Liver (tissue), 9 donors: ENCODE data around the gene SH3RF3. TPM values are rescaled to one million over a fixed set of nuclear protein-coding genes. Genes with fewer than 3 reads are reported as not detected.

ENCODE experiments used
- DNase-seq: peaks from one replicate; pipeline ENCODE4 v3.0.0-alpha.2; 2017; ENCODE audit warnings: low spot score
- H3K27ac ChIP-seq, 2 donors: one replicate each; pipeline ENCODE4 v1.7.0; 2013; ENCODE audit warnings: inconsistent platforms in 2 of 2, low read length in 2 of 2, control low read depth in 1 of 2, low read depth in 1 of 2, mild to moderate bottlenecking in 1 of 2
- H3K27me3 ChIP-seq, 4 donors: one replicate each; pipeline versions ENCODE4 v1.6.1 to v1.7.0; 2013; ENCODE audit warnings: low read length in 3 of 4, inconsistent platforms in 1 of 4, mild to moderate bottlenecking in 1 of 4, moderate library complexity in 1 of 4; ENCODE audit not compliant: control insufficient read depth in 4 of 4, insufficient read depth in 4 of 4
- H3K36me3 ChIP-seq, 4 donors: one replicate each; pipeline versions ENCODE4 v1.6.1 to v1.7.0; 2013; ENCODE audit warnings: low read length in 3 of 4, mild to moderate bottlenecking in 3 of 4, low read depth in 1 of 4, moderate library complexity in 1 of 4; ENCODE audit not compliant: control insufficient read depth in 4 of 4, insufficient read depth in 3 of 4
- H3K4me1 ChIP-seq, 4 donors: one replicate each; pipeline versions ENCODE4 v1.6.1 to v1.7.0; 2013; ENCODE audit warnings: low read length in 3 of 4, mild to moderate bottlenecking in 3 of 4, moderate library complexity in 1 of 4; ENCODE audit not compliant: control insufficient read depth in 4 of 4, insufficient read depth in 4 of 4
- H3K4me3 ChIP-seq, 3 donors: one replicate each; pipeline versions ENCODE4 v1.6.1 to v1.7.0; 2013; ENCODE audit warnings: low read length in 3 of 3, control low read depth in 1 of 3, low read depth in 1 of 3, mild to moderate bottlenecking in 1 of 3
- H3K9ac ChIP-seq, 2 donors: one replicate each; pipeline ENCODE4 v1.7.0; 2013; ENCODE audit warnings: low read length in 2 of 2, mild to moderate bottlenecking in 2 of 2, moderate library complexity in 2 of 2, control low read depth in 1 of 2, low read depth in 1 of 2
- H3K9me3 ChIP-seq, 4 donors: one replicate each; pipeline versions ENCODE4 v1.6.1 to v1.7.0; 2013; ENCODE audit warnings: low read length in 3 of 4; ENCODE audit not compliant: control insufficient read depth in 4 of 4
- EGR1 ChIP-seq, 2 donors: IDR thresholded peaks; 2 replicates each; pipeline ENCODE4 v1.6.1; 2016 to 2018; ENCODE audit warnings: antibody characterized with exemption in 2 of 2, low read depth in 2 of 2
- FOXA1 ChIP-seq: IDR thresholded peaks from 2 replicates; pipeline ENCODE4 v1.6.1; 2016; ENCODE audit warnings: antibody characterized with exemption
- FOXA2 ChIP-seq: IDR thresholded peaks from 2 replicates; pipeline ENCODE4 v1.6.1; 2016; ENCODE audit warnings: antibody characterized with exemption
- GABPA ChIP-seq, 2 donors: IDR thresholded peaks in 1 of 2; conservative IDR thresholded peaks in 1 of 2; 2 replicates each; pipeline ENCODE4 v1.6.1; 2016; ENCODE audit warnings: antibody characterized with exemption in 2 of 2, mild to moderate bottlenecking in 1 of 2, moderate library complexity in 1 of 2
- HNF4A ChIP-seq, 2 donors: conservative IDR thresholded peaks; 2 replicates each; pipeline ENCODE4 v1.6.1; 2016; ENCODE audit warnings: antibody characterized with exemption in 2 of 2, mild to moderate bottlenecking in 2 of 2
- HNF4G ChIP-seq: IDR thresholded peaks from 2 replicates; pipeline ENCODE4 v1.6.1; 2016; ENCODE audit warnings: antibody characterized with exemption
- JUND ChIP-seq, 2 donors: IDR thresholded peaks; 2 replicates each; pipeline ENCODE4 v1.6.1; 2016; ENCODE audit warnings: antibody characterized with exemption in 2 of 2
- NR2F2 ChIP-seq: IDR thresholded peaks from 2 replicates; pipeline ENCODE4 v1.6.1; 2016; ENCODE audit warnings: antibody characterized with exemption
- RAD21 ChIP-seq, 2 donors: IDR thresholded peaks; 2 replicates each; pipeline ENCODE4 v1.6.1; 2016; ENCODE audit warnings: antibody characterized with exemption in 2 of 2, mild to moderate bottlenecking in 2 of 2
- RXRA ChIP-seq, 2 donors: IDR thresholded peaks; 2 replicates each; pipeline ENCODE4 v1.6.1; 2017 to 2018; ENCODE audit warnings: antibody characterized with exemption in 2 of 2, mild to moderate bottlenecking in 1 of 2
- SP1 ChIP-seq: IDR thresholded peaks from 2 replicates; pipeline ENCODE4 v1.6.1; 2018; ENCODE audit warnings: antibody characterized with exemption, mild to moderate bottlenecking
- TAF1 ChIP-seq: conservative IDR thresholded peaks from 2 replicates; pipeline ENCODE4 v1.6.1; 2016; ENCODE audit warnings: antibody characterized with exemption, mild to moderate bottlenecking
- YY1 ChIP-seq: IDR thresholded peaks from 2 replicates; pipeline ENCODE4 v1.6.1; 2016; ENCODE audit warnings: antibody characterized with exemption, mild to moderate bottlenecking
- WGBS: extraction: QIAGEN DNeasy Blood & Tissue Kit; methylation state at CpG from one replicate; pipeline ENCODE4 v1.1.7; 2013; 5-methylcytosine and 5-hydroxymethylcytosine counted together
- polyA plus RNA-seq, 2 donors: library from polyadenylated mRNA; stranded (reverse) in 1 of 2; unstranded in 1 of 2; fragments of 200-250 nt in 1 of 2; fragments of >200 nt in 1 of 2; fragmentation: Nextera tagmentation in 1 of 2; extraction: Ambion mirVana in 1 of 2; gene quantifications; one replicate each; pipeline versions ENCODE4 v1.2.1 to v1.2.3, GENCODE V29; 2013 to 2015
- total RNA-seq, 2 donors: library from RNA; depleted of rRNA; stranded (reverse); fragments of >200 nt; gene quantifications; one replicate each; pipeline ENCODE4 v1.2.3, GENCODE V29; 2014
- TF ChIP-seq, protein P1 (sequence below): IDR thresholded peaks from 2 replicates; pipeline ENCODE4 v1.6.1; 2016; ENCODE audit warnings: antibody characterized with exemption, mild to moderate bottlenecking
- TF ChIP-seq, protein P2 (sequence below): fragments of 150-350 bp; IDR thresholded peaks from 2 replicates; pipeline ENCODE4 v1.5.1; 2017; ENCODE audit warnings: improper control_type of control experiment, low read depth, low read length; ENCODE audit not compliant: missing input control
- TF ChIP-seq, protein P3 (sequence below): IDR thresholded peaks from 2 replicates; pipeline ENCODE4 v1.6.1; 2016; ENCODE audit warnings: antibody characterized with exemption
- TF ChIP-seq, protein P4 (sequence below): IDR thresholded peaks from 2 replicates; pipeline ENCODE4 v1.6.1; 2016; ENCODE audit warnings: antibody characterized with exemption
- TF ChIP-seq, protein P5 (sequence below): IDR thresholded peaks from 2 replicates; pipeline ENCODE4 v1.6.1; 2016; ENCODE audit warnings: antibody characterized with exemption
- donor health status: healthy.
- donor health status: healthy.
- donor health status: healthy.
- donor health status: healthy.
- donor health status: healthy.

Gene SH3RF3
- total and polyA plus RNA-seq, 4 donors, result 0.11 to 1.0 (median 0.54) TPM

DNA sequence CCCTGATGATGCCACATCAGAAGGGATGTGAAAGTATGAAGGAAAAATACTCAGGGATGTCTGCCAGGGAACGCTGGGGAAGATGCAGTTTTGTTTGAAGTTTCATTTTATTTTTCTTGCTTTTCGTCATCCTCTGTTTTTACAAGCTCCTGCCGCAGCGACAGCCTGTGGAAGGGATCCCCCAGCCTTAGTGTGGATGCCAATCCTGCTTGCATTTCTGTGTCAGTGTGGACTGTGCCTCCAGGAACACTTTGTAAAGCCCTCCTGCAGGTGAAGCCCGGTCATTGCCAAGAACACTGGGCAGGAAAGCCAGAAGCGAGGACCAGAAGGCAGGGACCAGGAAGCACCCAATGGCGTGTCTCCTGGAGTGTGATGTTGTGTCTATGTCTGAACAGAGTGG is 250.5 kb downstream of the SH3RF3 start:
- WGBS, result 80% methylated on average over 7 of the region's 7 CpGs
- no peaks in the 10 kb centered on the region for H3K9me3 ChIP-seq
- H3K27ac ChIP-seq, result no peak overlapping the region
- H3K9ac ChIP-seq, result no peak overlapping the region
- TF ChIP-seq, protein P1, sequence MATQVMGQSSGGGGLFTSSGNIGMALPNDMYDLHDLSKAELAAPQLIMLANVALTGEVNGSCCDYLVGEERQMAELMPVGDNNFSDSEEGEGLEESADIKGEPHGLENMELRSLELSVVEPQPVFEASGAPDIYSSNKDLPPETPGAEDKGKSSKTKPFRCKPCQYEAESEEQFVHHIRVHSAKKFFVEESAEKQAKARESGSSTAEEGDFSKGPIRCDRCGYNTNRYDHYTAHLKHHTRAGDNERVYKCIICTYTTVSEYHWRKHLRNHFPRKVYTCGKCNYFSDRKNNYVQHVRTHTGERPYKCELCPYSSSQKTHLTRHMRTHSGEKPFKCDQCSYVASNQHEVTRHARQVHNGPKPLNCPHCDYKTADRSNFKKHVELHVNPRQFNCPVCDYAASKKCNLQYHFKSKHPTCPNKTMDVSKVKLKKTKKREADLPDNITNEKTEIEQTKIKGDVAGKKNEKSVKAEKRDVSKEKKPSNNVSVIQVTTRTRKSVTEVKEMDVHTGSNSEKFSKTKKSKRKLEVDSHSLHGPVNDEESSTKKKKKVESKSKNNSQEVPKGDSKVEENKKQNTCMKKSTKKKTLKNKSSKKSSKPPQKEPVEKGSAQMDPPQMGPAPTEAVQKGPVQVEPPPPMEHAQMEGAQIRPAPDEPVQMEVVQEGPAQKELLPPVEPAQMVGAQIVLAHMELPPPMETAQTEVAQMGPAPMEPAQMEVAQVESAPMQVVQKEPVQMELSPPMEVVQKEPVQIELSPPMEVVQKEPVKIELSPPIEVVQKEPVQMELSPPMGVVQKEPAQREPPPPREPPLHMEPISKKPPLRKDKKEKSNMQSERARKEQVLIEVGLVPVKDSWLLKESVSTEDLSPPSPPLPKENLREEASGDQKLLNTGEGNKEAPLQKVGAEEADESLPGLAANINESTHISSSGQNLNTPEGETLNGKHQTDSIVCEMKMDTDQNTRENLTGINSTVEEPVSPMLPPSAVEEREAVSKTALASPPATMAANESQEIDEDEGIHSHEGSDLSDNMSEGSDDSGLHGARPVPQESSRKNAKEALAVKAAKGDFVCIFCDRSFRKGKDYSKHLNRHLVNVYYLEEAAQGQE, result no peak
- no peaks in the 10 kb centered on the region for H3K4me1 ChIP-seq
- H3K4me3 ChIP-seq, result no peak overlapping the region
- H3K27me3 ChIP-seq, result no peaks in the 10 kb centered on the region
- no peak for DNase-seq
- no peaks in the 10 kb centered on the region for H3K36me3 ChIP-seq

DNA sequence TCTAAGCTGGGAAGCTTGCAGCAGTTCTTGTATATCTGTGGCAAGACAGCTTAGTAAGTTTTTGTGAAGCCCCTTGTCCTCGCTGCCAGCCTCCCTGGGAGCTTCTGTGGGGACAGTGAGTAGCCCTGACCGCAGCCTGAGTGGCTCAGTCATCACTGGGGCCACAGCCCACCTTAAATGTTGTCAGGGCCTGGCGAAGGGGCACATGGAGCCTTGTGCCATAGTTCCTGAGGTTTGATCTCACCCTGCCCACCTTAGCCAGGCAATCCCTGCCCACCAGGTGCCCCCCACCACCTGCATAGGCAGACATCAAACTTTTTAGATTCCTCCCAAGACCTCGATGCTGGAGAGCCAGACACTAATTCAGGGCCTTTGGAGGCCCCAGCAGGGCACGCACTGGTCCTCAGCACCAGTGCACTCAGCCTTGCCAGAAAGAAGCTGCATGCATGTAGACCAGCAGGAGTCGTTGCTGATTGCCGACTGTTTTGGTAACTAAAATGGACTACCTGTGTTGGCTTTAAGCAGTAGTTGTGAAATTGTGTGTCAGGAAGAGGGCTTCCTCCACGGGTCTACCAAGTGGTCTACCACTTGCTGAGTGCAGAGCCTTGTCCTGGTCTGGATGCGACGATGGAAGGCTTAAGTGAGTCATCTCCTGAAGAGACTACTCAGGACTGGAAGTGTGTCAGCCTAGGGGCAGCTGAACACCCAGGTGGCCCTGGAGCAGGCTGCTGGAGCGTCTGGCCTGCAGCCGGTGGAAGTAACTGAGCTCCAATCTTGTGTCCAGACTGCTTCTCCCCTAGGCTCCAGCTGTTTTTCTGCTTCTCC is 251.7 kb downstream of the SH3RF3 start:
- no peak overlapping the region for H3K27ac ChIP-seq
- 88% methylated on average over 12 of the region's 12 CpGs for WGBS

More for the DNA sequence above, 251.7 kb downstream of the SH3RF3 start:
- H3K27me3 ChIP-seq, result no peaks in the 10 kb centered on the region
- no peaks in the 10 kb centered on the region for H3K9me3 ChIP-seq
- no peak for DNase-seq
- no peaks in the 10 kb centered on the region for H3K36me3 ChIP-seq
- no peak overlapping the region for H3K9ac ChIP-seq
- TF ChIP-seq GABPA (IDR thresholded peaks at IDR 0.05 in 1 of 2, conservative IDR thresholded peaks at IDR 0.05 in 1 of 2) (no peak), SP1 (no peak), TAF1 (no peak), NR2F2 (no peak), HNF4A (conservative IDR thresholded peaks at IDR 0.05) (no peak), RXRA (IDR thresholded peaks at IDR 0.05) (no peak), JUND (IDR thresholded peaks at IDR 0.05) (no peak), HNF4G (no peak), FOXA2 (no peak), YY1 (no peak), FOXA1 (no peak), RAD21 (IDR thresholded peaks at IDR 0.05) (no peak), EGR1 (IDR thresholded peaks at IDR 0.05; ENCODE audit: low read depth in 2 of 2) (no peak)
- TF ChIP-seq, protein P2, sequence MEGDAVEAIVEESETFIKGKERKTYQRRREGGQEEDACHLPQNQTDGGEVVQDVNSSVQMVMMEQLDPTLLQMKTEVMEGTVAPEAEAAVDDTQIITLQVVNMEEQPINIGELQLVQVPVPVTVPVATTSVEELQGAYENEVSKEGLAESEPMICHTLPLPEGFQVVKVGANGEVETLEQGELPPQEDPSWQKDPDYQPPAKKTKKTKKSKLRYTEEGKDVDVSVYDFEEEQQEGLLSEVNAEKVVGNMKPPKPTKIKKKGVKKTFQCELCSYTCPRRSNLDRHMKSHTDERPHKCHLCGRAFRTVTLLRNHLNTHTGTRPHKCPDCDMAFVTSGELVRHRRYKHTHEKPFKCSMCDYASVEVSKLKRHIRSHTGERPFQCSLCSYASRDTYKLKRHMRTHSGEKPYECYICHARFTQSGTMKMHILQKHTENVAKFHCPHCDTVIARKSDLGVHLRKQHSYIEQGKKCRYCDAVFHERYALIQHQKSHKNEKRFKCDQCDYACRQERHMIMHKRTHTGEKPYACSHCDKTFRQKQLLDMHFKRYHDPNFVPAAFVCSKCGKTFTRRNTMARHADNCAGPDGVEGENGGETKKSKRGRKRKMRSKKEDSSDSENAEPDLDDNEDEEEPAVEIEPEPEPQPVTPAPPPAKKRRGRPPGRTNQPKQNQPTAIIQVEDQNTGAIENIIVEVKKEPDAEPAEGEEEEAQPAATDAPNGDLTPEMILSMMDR, result no peak
- TF ChIP-seq, protein P1, result no peak
- TF ChIP-seq, protein P3, sequence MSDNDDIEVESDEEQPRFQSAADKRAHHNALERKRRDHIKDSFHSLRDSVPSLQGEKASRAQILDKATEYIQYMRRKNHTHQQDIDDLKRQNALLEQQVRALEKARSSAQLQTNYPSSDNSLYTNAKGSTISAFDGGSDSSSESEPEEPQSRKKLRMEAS, result no peak
- TF ChIP-seq, protein P4, sequence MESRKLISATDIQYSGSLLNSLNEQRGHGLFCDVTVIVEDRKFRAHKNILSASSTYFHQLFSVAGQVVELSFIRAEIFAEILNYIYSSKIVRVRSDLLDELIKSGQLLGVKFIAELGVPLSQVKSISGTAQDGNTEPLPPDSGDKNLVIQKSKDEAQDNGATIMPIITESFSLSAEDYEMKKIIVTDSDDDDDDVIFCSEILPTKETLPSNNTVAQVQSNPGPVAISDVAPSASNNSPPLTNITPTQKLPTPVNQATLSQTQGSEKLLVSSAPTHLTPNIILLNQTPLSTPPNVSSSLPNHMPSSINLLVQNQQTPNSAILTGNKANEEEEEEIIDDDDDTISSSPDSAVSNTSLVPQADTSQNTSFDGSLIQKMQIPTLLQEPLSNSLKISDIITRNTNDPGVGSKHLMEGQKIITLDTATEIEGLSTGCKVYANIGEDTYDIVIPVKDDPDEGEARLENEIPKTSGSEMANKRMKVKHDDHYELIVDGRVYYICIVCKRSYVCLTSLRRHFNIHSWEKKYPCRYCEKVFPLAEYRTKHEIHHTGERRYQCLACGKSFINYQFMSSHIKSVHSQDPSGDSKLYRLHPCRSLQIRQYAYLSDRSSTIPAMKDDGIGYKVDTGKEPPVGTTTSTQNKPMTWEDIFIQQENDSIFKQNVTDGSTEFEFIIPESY, result no peak
- TF ChIP-seq, protein P5, sequence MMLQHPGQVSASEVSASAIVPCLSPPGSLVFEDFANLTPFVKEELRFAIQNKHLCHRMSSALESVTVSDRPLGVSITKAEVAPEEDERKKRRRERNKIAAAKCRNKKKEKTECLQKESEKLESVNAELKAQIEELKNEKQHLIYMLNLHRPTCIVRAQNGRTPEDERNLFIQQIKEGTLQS, result no peak
- H3K4me1 ChIP-seq, result no peaks in the 10 kb centered on the region
- H3K4me3 ChIP-seq, result no peak overlapping the region
